ENCODE measurements around the gene SDCCAG8.

The SDCCAG8 gene

DNA sequence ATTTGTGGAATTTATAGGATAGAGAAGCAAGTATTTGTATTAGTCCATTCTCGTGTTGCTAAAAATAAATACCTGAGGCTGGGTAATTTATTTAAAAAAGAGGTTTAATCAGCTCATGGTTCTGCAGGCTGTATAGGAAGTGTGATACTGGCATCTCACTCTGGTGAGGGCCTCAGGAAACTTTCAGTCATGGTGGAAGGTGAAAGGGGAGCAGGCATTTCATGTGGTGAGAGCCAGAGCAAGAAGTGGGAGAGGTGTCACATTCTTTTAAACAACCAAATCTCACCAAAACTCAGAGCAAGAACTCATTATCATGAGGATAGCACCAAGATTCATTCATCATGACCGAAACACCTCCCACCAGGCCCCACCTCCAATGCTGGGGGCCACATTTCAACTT, 18.1 kb downstream of the SDCCAG8 start:
- TF ChIP-seq, protein P1, sequence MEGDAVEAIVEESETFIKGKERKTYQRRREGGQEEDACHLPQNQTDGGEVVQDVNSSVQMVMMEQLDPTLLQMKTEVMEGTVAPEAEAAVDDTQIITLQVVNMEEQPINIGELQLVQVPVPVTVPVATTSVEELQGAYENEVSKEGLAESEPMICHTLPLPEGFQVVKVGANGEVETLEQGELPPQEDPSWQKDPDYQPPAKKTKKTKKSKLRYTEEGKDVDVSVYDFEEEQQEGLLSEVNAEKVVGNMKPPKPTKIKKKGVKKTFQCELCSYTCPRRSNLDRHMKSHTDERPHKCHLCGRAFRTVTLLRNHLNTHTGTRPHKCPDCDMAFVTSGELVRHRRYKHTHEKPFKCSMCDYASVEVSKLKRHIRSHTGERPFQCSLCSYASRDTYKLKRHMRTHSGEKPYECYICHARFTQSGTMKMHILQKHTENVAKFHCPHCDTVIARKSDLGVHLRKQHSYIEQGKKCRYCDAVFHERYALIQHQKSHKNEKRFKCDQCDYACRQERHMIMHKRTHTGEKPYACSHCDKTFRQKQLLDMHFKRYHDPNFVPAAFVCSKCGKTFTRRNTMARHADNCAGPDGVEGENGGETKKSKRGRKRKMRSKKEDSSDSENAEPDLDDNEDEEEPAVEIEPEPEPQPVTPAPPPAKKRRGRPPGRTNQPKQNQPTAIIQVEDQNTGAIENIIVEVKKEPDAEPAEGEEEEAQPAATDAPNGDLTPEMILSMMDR (IDR thresholded peaks at IDR 0.05), result no peak

- TF ChIP-seq, protein P1 (IDR thresholded peaks at IDR 0.05), result no peak
These were observed 19.5 kb downstream of the SDCCAG8 start for GRCh38 chr1:243275316-243275715.

DNA sequence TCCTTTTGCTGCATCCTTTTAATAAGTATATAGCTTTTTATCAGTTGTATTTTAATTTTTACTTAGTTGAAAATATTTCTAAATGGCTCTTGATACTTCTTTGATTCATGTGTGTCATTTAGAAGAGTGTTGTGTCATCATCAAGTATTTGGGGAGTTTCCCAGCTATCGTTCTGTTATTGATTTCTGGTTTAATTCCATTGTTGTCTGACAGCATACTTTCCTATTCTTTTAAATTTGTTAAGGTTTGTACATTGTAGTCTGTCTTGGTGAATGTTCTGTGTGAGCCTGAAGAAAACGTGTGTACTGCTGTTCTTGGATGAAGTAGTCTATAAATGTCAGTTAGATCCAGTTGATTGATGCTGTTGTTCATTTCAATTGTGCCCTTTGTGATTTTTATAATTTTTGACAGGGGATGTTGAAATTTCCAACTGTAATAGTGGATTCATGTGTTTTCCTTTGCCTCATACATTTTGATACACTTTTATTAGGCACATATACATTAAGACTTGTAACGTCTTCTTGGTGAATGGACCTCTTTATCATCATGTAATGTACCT, 24.8 kb downstream of the SDCCAG8 start:
- TF ChIP-seq, protein P1 (IDR thresholded peaks at IDR 0.05), result no peak

GRCh38 chr1:243281672-243282071, 25.8 kb downstream of the SDCCAG8 start:
- TF ChIP-seq, protein P1 (IDR thresholded peaks at IDR 0.05), result no peak

DNA sequence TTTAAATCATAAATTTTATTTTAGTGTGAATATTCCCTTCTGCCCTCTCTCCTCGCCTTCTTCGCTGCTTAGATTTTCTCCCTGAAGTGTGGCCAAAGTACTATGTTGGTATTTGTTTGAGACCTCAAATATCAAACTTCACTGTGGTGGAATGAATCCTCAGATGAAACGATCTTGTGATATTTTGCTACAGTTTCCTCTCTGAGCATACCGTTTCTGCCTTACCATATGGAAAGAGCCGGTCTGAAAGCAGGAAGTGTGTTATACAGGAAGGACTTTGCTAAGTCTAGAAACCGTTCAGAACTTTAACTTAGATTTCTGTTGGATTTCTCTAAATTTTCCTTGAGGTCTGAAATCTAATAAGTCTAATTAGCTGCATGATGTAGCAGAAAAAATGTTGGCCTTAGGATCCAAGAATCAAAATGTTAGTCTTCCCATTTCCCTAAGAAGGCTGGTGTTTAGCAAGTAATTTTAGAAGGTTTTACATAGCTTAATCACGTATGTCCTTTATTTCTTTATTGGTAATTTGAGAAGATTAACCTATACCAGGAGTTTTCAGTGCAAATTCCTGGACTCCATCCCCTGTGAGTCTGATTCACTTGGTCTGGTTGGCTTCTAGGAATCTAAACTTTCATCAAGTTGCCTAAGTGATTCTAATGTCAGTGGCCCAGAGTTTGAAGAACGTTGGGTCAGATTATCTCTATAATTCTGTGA, 30.7 kb downstream of the SDCCAG8 start:
- TF ChIP-seq, protein P1 (IDR thresholded peaks at IDR 0.05), result no peak

GRCh38 chr1:243287123-243287460, 31.3 kb downstream of the SDCCAG8 start:
- TF ChIP-seq, protein P1 (IDR thresholded peaks at IDR 0.05), result no peak

- TF ChIP-seq, protein P1 (IDR thresholded peaks at IDR 0.05), result no peak
These were observed 31.8 kb downstream of the SDCCAG8 start for GRCh38 chr1:243287652-243288051.
